Measurements from ENCODE around the gene AMFR.

DNA sequence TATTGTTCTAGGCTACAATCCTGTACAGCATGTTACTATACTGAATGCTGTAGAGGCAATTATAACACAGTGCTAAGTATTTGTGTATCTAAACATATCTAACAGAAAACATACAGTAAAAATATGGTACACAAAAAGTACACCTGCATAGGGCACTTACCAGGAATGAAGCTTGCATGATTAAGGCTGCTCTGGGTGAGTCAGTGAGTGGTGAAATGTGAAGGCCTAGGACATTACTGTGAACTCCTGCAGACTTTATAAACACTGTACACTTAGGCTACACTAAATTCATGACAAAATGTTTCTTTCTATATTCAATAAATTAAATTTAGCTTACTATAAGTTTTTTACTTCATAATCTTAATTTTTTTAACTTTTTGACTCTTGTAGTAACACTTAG is 37.1 kb downstream of the AMFR start:
- TF ChIP-seq, protein P1, sequence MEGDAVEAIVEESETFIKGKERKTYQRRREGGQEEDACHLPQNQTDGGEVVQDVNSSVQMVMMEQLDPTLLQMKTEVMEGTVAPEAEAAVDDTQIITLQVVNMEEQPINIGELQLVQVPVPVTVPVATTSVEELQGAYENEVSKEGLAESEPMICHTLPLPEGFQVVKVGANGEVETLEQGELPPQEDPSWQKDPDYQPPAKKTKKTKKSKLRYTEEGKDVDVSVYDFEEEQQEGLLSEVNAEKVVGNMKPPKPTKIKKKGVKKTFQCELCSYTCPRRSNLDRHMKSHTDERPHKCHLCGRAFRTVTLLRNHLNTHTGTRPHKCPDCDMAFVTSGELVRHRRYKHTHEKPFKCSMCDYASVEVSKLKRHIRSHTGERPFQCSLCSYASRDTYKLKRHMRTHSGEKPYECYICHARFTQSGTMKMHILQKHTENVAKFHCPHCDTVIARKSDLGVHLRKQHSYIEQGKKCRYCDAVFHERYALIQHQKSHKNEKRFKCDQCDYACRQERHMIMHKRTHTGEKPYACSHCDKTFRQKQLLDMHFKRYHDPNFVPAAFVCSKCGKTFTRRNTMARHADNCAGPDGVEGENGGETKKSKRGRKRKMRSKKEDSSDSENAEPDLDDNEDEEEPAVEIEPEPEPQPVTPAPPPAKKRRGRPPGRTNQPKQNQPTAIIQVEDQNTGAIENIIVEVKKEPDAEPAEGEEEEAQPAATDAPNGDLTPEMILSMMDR (conservative IDR thresholded peaks at IDR 0.05; ENCODE audit: low read depth, low read length) = no peak
- TF ChIP-seq EZH2 (IDR thresholded peaks at IDR 0.05; ENCODE audit: borderline replicate concordance, low read depth, low read length, poor library complexity, severe bottlenecking) = no peak
